GM03348 (cell line): Measurements from ENCODE around the gene NEK6.

ENCODE experiments used
- DNase-seq: peaks from one replicate; pipeline ENCODE4 v3.0.0; 2012; ENCODE audit warnings: low spot score

NEK6 gene

DNA sequence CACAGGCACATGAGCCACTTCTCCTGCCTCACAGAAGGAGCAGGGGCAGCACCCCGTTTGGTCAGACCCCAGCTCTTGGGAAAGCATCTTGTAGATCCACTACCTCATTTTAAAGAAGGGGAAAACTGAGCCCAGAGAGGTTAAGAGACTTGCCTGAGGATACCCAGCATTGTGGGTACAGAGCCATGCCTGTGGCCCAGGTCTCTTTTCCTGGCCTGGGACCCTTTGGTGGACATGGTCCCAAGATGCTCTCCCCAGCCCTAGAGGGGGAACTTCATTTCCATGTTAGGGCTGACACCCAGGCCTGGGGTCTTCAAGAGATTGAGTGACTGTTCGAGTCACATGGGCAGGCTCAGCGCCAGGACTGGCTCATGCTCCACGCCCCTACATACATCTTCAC is 64.2 kb downstream of the NEK6 start:
- DNase-seq, result no peak

DNA sequence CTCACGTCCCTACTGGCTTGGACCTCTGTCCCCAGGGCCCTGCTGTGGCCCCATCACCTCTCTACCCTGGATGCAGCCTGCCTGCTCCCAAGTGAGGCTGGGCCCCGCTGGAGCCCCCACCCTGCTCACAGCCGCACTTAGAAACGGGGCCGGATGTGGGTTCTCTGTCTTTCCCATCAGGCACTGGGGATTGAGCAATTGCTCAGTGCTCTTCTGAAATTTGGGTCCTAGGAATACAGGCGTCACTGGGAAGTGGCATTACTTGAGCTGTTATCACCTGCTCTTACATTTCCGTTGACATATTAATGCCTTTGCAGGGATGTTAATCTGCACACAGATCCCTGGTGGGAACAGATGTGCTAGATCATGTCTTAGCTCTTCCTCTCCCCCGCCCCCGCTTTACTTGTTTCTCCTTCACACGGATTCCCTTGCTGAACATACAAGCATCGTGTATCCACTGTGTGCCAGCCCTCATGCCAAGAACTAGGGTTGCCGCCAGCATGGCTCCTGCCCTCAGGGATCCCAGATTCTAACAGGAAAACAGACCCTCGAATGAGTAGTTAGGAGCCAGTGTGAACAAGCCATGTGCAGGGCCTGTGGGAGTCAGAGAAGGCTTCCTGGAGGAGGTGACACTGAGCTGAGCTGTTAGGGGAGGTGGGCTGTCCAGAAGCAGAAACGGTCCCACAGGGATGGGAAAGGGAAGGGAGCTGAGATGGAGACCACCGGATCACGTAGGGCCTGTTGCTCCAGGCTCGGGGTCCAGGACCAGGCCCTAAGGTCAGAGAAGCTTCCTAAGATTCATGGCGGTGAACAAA is 65.1 kb downstream of the NEK6 start:
- no peak for DNase-seq

DNA sequence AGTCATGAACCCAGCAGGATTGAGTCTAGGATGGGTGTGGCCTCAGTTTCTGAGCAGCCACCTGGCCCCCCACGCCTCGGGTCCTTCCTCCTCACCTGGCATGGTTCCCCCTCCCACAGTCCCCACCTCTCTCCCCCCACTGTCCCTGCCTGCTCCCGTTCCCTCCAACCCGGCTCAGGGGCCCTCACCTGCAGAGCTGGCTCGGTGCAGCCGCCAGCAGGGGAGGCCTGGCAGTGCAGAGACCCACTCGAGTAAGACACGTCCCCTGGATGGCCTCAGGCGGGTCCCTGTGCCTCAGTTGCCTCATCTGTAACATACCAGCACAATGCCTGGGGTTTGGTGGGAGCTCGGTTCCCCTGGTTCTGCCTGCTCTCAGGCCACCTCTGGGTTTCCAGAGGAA is 66.2 kb downstream of the NEK6 start:
- DNase-seq, result no peak

DNA sequence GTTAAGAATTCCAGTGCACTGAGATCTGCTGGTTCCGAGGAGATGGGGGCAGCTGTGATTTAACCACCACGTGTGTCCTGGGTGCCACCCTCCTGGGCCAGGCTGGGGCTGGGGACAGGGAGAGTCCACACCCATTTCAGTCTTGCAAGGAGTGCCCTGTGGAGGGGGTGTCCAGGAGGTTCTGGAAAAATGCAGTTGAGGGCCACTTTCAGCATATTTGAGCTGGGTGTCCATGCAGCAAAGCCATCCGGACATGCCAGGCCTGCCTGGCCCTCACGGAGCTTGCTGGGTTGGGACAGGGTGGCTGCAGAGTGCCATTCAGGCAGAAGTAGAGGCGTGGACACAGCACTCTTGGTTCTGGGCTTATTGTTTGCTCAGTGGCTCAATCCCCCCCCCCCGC is 68.1 kb downstream of the NEK6 start:
- DNase-seq, result no peak

DNA sequence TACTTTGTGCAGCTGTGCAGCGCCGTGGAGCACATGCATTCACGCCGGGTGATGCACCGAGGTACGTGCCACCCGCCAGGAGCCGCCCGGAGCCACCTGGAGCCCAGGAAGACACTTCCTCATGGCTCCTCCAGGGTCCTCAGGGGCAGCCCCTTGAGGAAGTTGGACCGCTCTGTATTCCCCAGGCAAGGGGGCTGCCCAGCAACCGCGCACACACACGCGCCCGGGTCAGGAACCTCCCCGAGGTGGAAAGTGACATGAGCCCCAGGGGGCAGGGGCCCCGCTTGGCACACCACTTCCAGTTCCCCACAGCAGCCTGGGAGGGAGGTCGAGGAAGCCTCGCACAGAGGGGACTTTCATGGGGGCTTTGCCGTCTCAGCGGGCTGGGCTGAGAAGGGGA is 68.6 kb downstream of the NEK6 start:
- DNase-seq, result no peak

DNA sequence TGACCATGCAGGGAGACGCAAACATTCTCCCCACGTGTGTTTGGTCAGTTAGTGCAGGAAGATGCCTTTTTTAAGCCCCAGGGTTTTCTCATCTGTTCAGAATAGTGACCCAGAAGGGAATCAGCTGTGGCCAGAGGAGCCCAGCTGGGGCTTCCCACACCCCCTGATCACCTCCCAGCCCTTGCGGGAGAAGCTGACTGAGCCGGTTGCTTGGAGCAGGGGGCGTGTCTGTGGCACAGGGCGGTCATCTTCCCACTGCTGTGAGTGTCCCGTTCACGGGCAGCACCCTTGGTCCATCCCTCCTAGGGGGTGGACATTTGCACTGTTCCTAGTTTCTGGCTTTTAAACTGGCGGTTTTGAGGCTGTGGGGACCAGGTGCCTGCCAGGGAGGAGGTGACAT is 69.7 kb downstream of the NEK6 start:
- no peak for DNase-seq

DNA sequence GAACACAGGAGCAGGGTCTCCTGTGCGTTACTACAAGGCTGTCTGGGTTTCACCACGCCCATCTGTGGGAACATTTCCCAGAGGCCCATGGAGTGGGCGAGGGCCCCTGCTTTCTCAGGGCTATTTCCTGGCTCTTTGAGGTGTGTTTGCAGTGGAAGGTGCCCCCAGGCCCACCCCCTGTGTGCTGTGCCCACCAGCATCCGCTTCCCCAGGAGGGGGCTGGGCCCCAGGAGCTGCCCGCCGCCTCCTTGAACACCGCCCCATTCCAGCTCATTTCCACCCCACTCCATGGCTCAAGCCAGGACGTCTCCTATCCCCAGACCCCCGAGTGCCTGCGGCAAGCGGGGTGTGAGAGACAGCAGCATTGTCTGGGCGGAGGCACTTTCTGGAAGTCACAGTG is 70.5 kb downstream of the NEK6 start:
- no peak for DNase-seq

DNA sequence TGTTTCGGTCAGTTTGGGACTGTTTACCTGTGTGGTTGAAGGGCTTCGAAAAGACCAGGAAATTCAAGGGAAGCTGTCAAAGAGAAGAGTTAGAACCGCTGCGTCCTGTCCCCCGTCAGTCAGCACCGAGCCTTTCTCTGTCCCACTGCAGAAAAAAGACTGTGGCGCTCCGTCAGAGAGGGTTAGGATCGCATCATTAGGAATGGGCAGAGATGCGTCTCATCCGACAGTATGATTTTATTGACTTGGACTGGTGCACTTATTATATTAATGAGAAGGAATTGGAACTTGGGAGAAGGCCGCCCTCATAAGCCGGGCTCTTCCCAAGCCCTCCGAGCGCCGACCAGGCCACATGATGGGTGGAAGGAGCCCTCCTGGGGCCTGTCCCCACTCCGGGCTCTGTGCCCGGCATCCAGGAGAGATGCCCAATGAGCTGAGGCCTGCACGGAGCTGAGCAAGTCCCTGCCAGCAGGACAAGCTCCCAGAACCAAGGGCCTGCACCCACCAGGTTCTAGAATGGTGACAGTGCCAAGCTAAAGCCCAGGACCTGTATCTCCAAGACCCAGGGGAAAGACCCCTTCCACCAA is 71.5 kb downstream of the NEK6 start:
- DNase-seq, result no peak

DNA sequence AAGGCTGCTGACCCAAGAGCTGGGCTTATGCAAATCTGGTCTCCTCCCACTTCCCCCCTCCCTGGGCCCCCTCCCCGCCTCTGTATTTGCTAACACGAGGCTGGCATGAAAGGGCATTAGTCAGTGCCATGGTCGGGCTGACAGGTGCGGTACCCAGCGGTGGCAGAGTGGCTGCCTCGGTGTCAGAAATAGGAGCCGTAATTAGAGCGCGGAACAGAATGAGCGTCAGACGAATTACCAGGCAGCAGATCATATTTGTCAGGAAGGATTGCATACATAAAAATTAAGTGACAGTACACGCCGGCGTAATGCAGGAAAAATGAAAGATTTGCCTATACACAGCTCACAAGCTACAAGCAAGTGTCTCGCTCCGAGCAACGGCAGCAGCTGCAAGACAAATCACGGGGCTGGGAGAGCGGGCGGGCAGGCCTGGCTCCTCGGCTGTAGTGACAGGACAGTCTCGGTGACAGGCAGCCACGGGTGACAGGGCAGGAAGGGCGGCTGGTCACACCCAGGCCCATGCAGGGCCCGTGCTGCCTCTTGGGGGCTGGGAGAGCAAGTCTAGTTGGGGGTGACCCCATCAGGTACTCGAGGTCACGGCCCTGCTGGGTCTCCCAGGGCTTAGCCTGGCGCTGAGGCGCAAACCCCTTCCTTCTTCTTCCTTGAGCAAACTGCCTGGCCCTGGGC is 72.4 kb downstream of the NEK6 start:
- DNase-seq, result no peak

DNA sequence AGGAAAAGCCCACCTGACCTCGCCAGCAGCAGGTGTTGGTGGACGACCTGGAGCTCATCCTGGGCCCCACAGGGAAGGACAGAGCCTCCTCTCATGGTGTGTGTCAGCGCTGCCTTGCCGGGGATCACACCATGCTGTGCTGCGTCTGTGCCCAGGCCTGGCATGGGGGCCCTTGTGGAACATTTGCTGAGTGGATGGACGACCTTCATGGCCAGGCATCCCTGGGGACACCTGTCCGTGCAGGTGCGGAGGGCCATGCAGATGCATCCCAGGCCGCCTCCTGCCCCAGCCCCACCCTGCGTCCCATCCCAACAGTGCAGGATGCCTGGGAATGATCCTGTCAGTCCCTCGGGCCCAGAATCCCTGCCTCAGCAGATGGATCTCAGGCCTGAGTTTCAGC is 73.8 kb downstream of the NEK6 start:
- DNase-seq, result no peak

DNA sequence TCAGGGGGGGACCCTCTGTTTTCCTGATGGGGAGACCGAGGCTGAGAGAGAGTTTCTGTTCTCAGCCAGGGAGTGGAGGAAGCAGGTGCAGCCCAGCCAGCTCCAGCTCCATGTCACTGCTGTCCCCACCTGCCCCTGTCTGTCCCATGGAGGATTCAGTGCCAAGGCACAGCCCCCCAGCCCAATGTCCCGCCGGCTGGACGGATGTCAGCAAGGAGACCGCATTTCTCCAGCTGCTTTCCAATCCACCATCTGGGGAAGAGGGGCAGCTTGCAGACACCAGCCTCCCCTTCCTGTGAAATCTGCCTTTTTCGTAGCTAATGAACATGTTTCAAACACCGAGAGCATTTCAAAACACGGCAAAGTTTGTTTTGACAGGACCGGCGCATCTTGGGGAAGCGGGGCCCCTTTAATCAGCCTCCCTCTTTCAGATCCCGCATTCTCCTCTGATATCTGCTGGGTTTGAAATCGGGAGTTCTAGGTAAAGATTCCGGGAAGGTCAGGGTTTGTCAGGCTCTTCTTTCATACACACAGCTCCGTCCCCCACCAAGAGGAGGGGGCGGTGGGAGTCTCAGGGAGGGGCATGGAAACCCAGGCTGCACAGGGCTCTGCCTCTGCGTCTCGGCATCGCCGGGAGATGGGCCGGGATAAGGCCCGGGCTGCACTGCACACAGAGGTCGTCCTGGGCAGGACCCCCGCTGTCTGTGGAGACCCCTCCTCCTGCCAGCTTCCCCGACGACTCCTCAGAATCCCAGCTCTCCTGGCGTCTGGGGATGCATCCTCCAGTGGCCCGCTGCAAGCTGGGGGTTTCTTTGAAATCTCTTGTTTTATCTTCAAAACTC is 74.8 kb downstream of the NEK6 start:
- DNase-seq, result no peak

DNA sequence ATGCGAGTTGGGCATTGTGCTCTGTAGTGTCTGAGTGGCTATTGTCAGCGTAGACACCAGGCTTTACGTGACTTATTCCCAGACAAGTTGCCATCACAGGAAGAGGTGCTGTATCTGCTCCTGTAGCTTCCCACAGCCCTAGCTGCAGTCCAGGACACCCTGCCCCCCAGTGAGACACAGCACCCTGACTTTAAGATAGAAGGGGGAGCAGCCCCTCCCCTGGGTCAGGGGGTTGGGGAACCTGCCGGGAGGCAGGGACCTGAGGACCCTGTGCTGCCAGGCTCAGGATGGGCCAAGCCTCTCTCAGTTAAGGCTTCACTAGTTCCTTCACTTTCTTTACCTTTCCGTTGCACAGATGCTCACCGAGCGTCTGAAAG is 75.4 kb downstream of the NEK6 start:
- no peak for DNase-seq

DNA sequence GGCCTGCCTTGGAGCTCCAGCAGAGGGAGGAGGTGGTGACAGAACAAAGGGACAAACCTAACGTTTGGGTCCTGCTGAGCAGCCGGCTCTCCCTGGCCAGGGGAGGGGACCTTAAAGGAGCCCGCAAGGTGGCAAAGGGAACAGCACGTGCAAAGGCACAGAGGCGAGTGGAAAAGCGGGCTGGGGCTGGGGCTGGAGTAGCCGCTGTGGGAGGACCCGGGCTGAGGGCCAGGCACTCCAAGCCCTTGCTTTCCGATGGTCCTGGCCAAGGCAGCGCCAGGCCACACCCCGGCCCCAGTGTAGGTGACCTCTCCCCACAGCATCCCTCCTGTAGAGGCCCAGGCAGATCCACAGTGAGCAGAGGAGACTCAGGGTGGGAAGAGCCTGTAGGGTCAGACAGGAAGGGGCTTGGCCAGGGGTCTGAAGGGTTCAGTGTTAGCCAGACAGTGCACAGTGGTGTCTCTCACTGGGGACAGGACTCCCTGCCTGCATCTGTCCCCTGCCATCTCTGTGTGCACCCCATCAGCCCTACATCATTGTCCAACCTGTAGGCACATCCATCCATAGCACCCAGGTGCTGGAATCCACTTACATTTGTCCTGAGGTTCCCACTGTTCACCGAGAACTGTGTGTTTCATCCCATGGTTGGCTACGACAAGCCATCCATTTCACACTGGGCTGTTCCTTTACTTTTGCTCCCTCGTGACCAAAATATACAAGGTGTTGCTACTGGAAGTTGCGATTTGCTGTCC is 77.0 kb downstream of the NEK6 start:
- no peak for DNase-seq

DNA sequence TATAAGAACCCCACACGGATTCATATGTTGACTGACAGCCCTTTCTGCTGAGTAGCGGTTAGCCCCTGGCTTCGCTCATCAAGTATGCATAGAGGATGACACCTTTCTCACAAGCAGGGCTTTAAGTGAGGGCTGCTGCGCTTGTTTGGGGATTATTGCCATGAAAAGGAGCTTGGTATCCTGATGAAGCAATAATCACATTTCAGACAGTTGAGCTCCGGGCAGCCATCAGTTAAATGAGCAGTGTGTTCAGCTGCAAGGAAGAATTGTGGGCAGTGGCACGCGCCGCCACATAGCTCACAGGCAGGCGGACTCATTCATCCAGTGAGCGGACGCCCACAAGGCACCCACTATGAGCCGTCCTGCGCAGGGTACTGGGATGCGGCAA is 77.6 kb downstream of the NEK6 start:
- DNase-seq, result no peak

DNA sequence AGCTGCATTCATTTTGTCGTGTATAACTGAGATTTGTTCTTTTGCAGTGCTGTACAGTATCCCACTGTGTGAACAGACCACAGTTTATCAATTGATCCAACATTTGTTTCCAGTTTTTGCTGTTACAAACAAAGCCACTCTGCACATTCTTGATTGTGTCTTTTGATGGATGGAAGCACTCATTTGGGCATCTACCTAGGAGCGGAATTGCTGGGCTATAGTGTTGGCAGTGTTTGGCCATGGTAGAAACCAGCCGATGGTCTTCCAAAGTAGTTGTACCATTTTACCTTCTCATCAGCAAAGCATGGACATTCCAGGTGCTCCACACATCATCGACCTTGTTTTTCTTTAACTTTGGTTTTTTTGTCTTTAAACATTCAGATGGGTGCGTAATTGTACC is 79.8 kb downstream of the NEK6 start:
- no peak for DNase-seq

DNA sequence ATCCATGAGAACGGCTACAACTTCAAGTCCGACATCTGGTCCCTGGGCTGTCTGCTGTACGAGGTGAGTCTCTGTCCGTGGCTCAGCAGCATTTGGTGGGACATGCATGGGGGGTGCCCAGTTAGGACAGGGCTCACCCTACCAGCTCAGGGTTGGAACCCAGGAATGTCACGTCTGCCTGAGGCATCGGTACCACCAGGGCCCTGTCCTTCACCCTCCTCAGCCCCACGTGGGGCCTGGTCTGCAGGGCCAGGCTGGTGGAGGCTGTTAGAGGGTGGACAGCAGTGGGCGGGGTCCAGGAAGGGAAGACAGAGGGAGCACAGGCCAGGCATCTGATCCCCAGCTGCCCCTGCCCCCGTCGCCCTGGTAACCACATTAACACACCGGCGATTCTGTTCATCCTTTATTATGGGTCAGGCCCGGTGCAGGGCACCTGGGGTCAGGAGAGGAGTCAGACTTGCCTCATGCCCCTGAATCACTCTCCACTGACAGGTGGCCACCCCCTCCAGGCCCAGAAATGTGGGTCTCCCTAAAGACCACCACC is 81.9 kb downstream of the NEK6 start:
- DNase-seq, result no peak

DNA sequence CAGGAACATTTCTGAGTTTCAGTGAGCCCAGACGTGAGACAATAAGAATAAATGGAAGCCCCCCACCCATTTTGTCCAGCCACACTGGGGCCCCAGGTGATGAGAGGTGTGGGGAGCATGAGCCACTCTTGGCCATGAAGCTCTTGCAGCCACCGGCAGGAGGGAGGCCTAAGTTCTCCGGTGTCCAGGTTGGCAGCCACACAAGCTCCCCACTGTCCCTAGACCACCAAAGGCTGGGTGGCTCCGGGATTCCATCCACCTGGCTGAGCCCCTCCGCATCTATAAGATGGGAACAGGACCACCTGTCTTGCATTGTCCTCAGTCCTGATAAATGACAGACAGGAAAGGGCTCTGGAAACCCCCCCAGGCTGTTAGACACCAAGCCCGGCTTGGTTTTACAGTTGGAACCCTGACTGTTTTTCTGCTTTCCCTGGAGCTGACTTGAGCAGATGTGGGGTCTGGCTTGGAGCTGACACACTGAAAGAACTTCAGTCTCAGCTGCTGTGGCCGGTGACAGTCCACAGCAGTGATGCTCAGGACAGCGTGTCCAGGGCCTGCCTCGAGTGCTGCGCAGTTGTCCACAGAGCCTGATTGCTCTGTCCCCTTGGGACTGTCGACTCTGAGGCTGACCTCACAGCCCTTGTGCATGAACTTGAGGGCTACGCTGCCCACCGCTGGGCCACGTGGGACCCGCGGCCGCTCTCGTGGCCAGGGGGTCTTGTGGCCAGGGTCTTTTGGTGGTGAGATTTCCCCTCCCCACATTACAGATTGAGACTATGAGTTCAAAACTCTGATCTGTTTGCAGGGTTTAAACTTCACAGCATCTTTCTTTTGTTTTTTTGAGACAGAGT is 82.7 kb downstream of the NEK6 start:
- no peak for DNase-seq

DNA sequence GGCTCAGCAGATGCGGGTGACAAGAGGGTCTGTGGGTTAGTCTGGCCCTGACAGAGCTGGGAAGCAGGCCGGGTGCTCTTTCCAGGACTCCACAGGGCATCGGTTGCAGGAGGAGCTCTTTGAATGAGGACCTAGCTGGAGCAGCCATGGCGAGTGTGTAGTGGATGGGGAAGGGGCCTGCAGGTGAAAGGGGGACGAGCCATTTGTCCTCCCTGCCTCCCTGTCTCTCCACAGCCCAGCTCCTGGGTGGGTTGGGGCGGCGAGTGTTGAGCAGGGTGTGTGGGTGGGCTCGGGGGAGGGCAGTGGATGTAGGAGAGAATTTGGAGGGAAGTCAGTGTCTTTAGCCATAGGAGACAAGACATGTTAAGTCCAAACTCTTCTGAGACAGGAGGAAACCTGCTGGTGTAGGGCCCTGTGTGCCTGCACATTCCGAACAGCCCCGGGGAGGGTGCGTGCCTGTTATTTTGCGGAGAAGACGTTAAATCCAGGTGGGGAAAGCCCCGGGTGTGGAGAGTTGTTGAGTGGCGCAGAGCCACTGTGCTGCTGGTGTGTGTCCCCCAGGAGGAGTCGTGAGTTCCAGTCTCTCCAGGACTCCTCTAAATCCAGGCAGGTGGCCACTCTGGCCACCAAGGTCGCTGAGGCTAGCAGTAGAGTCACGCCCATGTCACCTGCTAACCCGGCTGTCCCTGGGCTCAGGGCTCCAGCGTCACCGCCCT is 83.9 kb downstream of the NEK6 start:
- no peak for DNase-seq

DNA sequence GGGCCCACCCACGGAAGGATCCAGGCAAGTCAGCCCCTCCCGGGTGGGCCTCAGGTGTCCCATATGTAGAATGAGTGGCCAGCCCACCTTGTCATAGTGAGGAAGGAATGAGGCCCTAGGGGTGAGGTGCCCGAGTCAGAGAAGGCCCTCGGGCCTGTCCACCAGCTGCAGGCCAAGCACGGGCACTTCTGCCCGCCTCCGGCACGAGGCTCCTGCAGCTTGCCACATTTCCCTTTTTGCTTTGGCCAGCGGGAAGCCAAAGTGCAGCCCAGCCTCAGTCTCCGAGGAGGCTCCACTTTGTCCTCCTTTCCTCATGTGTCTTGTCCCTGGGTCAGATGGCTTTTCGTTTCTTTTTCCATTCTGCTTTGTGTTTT is 84.6 kb downstream of the NEK6 start:
- DNase-seq, result no peak
